Lower lobe of right lung (tissue), 2 donors: ENCODE results near the gene FUT8. TPM values are rescaled to one million over a fixed set of nuclear protein-coding genes. Genes with fewer than 3 reads are reported as not detected.

Experiments used
- ATAC-seq, 2 donors: fragments of 200-7000 bp; cut with Tn5 transposase; one replicate each; pipeline ENCODE4 v1.9.1; 2020 to 2022; ENCODE audit warnings: mild to moderate bottlenecking in 2 of 2, moderate library complexity in 2 of 2
- DNase-seq: peaks from one replicate; pipeline ENCODE4 v3.0.0-alpha.2; 2020
- H3K27ac ChIP-seq: fragments of 200-600 bp; one replicate; pipeline ENCODE4 v1.8.0; 2022
- H3K27me3 ChIP-seq: fragments of 200-600 bp; one replicate; pipeline ENCODE4 v1.8.0; 2022; ENCODE audit warnings: low read depth
- H3K36me3 ChIP-seq: fragments of 200-600 bp; one replicate; pipeline ENCODE4 v1.8.0; 2022; ENCODE audit warnings: mild to moderate bottlenecking
- H3K4me1 ChIP-seq: fragments of 200-600 bp; one replicate; pipeline ENCODE4 v1.8.0; 2022
- H3K4me3 ChIP-seq: fragments of 200-600 bp; one replicate; pipeline ENCODE4 v1.8.0; 2022; ENCODE audit warnings: mild to moderate bottlenecking
- H3K9me3 ChIP-seq: fragments of 200-600 bp; one replicate; pipeline ENCODE4 v1.8.0; 2022
- CTCF ChIP-seq: fragments of 200-600 bp; IDR thresholded peaks from one replicate; pipeline ENCODE4 v1.8.0; 2022; ENCODE audit warnings: antibody characterized with exemption, mild to moderate bottlenecking
- intact Hi-C: fragments of 100-400 bp; cut with DNase I; formaldehyde crosslinking; loops from one replicate; pipeline ENCODE4 v1.11.0; 2022
- total RNA-seq: library from RNA; stranded (reverse); fragmentation: NEBNext Ultra II Directional; extraction: Animal tissue kit (Norgen Biotek cat#: 25700); gene quantifications from one replicate; pipeline ENCODE4 v1.2.1, GENCODE V29; 2021
- donor health status: DM: no; HTN: yes; CAD: no; lungs with severe emphysema.

FUT8 gene
- total RNA-seq, 1 donor from 2014 or later: 46.1 TPM

GRCh38 chr14:65415613-65416012, 3.1 kb downstream of the FUT8 start:
- peaks cover 22% of the 10 kb centered on the region for H3K4me1 ChIP-seq
- H3K36me3 ChIP-seq: no peaks in the 10 kb centered on the region
- H3K9me3 ChIP-seq: no peaks in the 10 kb centered on the region
- H3K27ac ChIP-seq: no peak overlapping the region
- intact Hi-C loops: loop anchor here (10.0 kb wide), 1 partner anchor 409 kb away; no protein-coding TSS in a partner anchor
- no peak for ATAC-seq
- DNase-seq: no peak
- no peak for TF ChIP-seq CTCF
- H3K4me3 ChIP-seq: no peak overlapping the region
- no peaks in the 10 kb centered on the region for H3K27me3 ChIP-seq

GRCh38 chr14:65419593-65420252, 7.2 kb downstream of the FUT8 start:
- H3K4me1 ChIP-seq: peaks cover 1% of the 10 kb centered on the region
- intact Hi-C loops: loop anchor here (10.0 kb wide), 1 partner anchor 405 kb away; no protein-coding TSS in a partner anchor
- H3K4me3 ChIP-seq: no peak overlapping the region
- ATAC-seq (no peak), DNase-seq (no peak)
- H3K27me3 ChIP-seq: no peaks in the 10 kb centered on the region
- no peak overlapping the region for H3K27ac ChIP-seq
- H3K9me3 ChIP-seq: no peaks in the 10 kb centered on the region
- H3K36me3 ChIP-seq: no peaks in the 10 kb centered on the region
- no peak for TF ChIP-seq CTCF

- no peak overlapping the region for H3K27ac ChIP-seq
- H3K4me3 ChIP-seq: no peak overlapping the region
- intact Hi-C loops: no loop called here
- H3K4me1 ChIP-seq: no peaks in the 10 kb centered on the region
- ATAC-seq (no peak), DNase-seq (no peak)
- H3K9me3 ChIP-seq: no peaks in the 10 kb centered on the region
- no peak for TF ChIP-seq CTCF
- H3K27me3 ChIP-seq: no peaks in the 10 kb centered on the region
- no peaks in the 10 kb centered on the region for H3K36me3 ChIP-seq
Observed at GRCh38 chr14:65421201-65421981, 8.9 kb downstream of the FUT8 start.

- Histone ChIP-seq H3K36me3 (no peaks in the 10 kb centered on the region), H3K4me3 (no peak overlapping the region), H3K27me3 (no peaks in the 10 kb centered on the region), H3K9me3 (no peaks in the 10 kb centered on the region), H3K4me1 (no peaks in the 10 kb centered on the region), H3K27ac (no peak overlapping the region)
- DNase-seq: no peak
- intact Hi-C loops: no loop called here
- TF ChIP-seq CTCF: no peak
- no peak for ATAC-seq
Observed at GRCh38 chr14:65422088-65422834, 9.7 kb downstream of the FUT8 start.

- Histone ChIP-seq H3K9me3 (no peaks in the 10 kb centered on the region), H3K27me3 (no peaks in the 10 kb centered on the region), H3K4me1 (no peaks in the 10 kb centered on the region), H3K36me3 (no peaks in the 10 kb centered on the region), H3K4me3 (no peak overlapping the region), H3K27ac (no peak overlapping the region)
- TF ChIP-seq CTCF: no peak
- ATAC-seq: no peak
- DNase-seq: no peak
- intact Hi-C loops: no loop called here
Observed at GRCh38 chr14:65423982-65424381, 11.5 kb downstream of the FUT8 start.
